Mesodermal cell (in vitro differentiated cells): Measurements from ENCODE around the gene KRTAP5-9. TPM values are rescaled to one million over a fixed set of nuclear protein-coding genes. Genes with fewer than 3 reads are reported as not detected.

Experiments used
- H3K27ac ChIP-seq: 2 replicates; pipeline ENCODE4 v1.7.0; 2013; ENCODE audit warnings: mild to moderate bottlenecking, low read depth, low read length, moderate library complexity; ENCODE audit not compliant: severe bottlenecking
- H3K36me3 ChIP-seq: 2 replicates; pipeline ENCODE4 v1.7.1; 2013; ENCODE audit warnings: mild to moderate bottlenecking, low read length, moderate library complexity; ENCODE audit not compliant: control insufficient read depth, insufficient read depth
- H3K4me1 ChIP-seq: one replicate; pipeline ENCODE4 v1.7.1; 2013; ENCODE audit warnings: mild to moderate bottlenecking, low read length; ENCODE audit not compliant: insufficient read depth, control insufficient read depth, poor library complexity, severe bottlenecking
- H3K4me3 ChIP-seq: 2 replicates; pipeline ENCODE4 v1.7.0; 2013; ENCODE audit warnings: low read length, control low read depth, mild to moderate bottlenecking; ENCODE audit not compliant: insufficient read depth, poor library complexity, severe bottlenecking; ENCODE audit errors: extremely low read depth
- H3K9me3 ChIP-seq: 2 replicates; pipeline ENCODE4 v1.7.1; 2013; ENCODE audit warnings: mild to moderate bottlenecking, low read length, moderate library complexity; ENCODE audit not compliant: control insufficient read depth
- WGBS, 2 experiments: methylation state at CpG; one replicate each; pipeline ENCODE4 v1.1.5; 2013; ENCODE audit warnings: missing lambda C conversion rate in 2 of 2; ENCODE audit not compliant: insufficient coverage in 2 of 2; 5-methylcytosine and 5-hydroxymethylcytosine counted together
- polyA plus RNA-seq, 2 experiments: library from polyadenylated mRNA; stranded (reverse); fragments of 50-300 nt; gene quantifications; one replicate each; pipeline ENCODE4 v1.2.3, GENCODE V29; 2013

Gene KRTAP5-9
- polyA plus RNA-seq (2013, experiment 1 of 2), result not detected
- polyA plus RNA-seq (2013, experiment 2 of 2), result not detected

DNA sequence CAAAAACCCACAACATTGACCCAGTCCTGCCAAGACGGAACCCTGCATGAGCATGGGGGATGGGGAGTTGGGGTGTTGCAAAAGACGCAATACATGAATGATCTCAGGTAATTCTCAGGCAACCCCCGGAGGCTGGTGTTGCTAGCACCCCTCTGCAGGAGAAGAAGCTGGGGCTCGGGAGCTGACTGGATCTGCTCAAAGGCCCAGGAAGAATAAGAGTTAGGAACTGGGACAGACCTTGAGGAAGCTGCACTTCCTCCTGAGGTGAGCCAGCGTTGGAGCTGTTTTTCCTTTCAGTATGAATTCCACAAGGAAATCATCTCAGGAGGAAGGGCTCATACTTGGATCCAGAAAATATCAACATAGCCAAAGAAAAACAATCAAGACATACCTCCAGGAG is at the start of gene KRTAP5-9:
TSS of gene KRTAP5-9 (plus strand) at position 301 of the 400 bp plus-strand sequence. CDS start 238 bp downstream, outside the sequence.
- Histone ChIP-seq H3K4me1 (no peaks in the 10 kb centered on the region), H3K9me3 (peaks cover 4% of the 10 kb centered on the region), H3K36me3 (no peaks in the 10 kb centered on the region), H3K27ac (no peak within 1 kb of the TSS), H3K4me3 (no peak within 1 kb of the TSS)
- 89 to 96% methylated on average over 3 to 4 of the region's 5 CpGs for WGBS, 2 experiments

- Histone ChIP-seq H3K27ac (no peak overlapping the region), H3K9me3 (no peaks in the 10 kb centered on the region), H3K4me1 (peaks cover 1% of the 10 kb centered on the region), H3K4me3 (no peak overlapping the region), H3K36me3 (peaks cover 61% of the 10 kb centered on the region)
- WGBS, 2 experiments, result 96 to 97% methylated on average over 11 to 12 of the region's 13 CpGs
These were observed 49.1 kb upstream of the KRTAP5-9 start for GRCh38 chr11:71499125-71499524.

- no peak overlapping the region for H3K4me3 ChIP-seq
- H3K9me3 ChIP-seq, result no peaks in the 10 kb centered on the region
- H3K27ac ChIP-seq, result no peak overlapping the region
- WGBS, 2 experiments, result 89 to 92% methylated on average over 5 of the region's 6 CpGs
- peaks cover 64% of the 10 kb centered on the region for H3K36me3 ChIP-seq
- H3K4me1 ChIP-seq, result peaks cover 5% of the 10 kb centered on the region
These were observed 48.7 kb upstream of the KRTAP5-9 start for GRCh38 chr11:71499546-71499945.

DNA sequence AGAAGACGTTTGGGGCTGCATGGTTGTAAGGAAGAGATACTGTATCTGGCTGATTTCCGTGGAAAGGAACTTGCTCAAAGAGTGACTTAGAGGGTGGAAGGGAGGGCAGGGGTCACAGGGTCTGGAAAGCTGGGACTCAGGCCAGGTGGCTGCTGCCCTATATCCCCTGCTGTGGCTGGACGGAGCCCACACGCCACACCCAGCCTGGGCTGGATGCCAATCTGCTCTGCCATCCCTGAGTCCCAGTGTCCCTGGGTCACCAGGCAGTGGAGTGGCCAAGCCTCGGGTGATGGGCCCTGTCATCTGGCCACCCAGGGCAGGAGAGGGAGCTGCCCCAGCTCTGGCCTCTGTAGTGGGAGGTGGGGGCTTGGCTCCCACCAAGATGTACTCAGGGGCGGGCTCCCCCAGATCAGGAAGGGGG is 47.6 kb upstream of the KRTAP5-9 start:
- H3K4me3 ChIP-seq, result no peak overlapping the region
- 85 to 96% methylated on average over 5 to 6 of the region's 6 CpGs for WGBS, 2 experiments

GRCh38 chr11:71501071-71501985 is 46.9 kb upstream of the KRTAP5-9 start:
- Histone ChIP-seq H3K4me1 (peaks cover 5% of the 10 kb centered on the region), H3K27ac (no peak overlapping the region), H3K9me3 (no peaks in the 10 kb centered on the region), H3K36me3 (peaks cover 49% of the 10 kb centered on the region), H3K4me3 (no peak overlapping the region)
- WGBS, 2 experiments, result 97% methylated on average over 28 of the region's 30 CpGs

More for the DNA sequence above, 47.6 kb upstream of the KRTAP5-9 start:
- Histone ChIP-seq H3K36me3 (peaks cover 54% of the 10 kb centered on the region), H3K4me1 (peaks cover 5% of the 10 kb centered on the region), H3K27ac (no peak overlapping the region), H3K9me3 (no peaks in the 10 kb centered on the region)

DNA sequence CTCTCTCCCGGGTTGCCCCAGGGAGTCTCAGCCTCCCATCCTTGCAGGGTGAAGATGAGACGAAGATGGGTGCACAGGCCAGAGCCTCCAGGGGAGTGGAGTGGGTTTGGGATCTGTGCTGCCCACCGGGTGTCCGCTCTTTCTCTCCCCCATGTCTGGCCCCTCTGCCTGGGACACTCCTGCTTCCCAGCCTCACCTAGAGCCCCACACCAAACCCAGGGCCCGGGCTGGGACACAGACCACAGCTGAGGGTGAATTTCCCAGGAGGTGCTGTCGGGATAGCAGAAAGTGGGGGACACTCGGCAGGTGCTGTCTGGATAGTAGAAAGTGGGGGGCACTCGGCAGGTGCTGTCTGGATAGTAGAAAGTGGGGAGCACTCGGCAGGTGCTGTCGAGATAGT is 46.2 kb upstream of the KRTAP5-9 start:
- WGBS, 2 experiments, result 93 to 98% methylated on average over 5 of the region's 10 CpGs
- Histone ChIP-seq H3K4me3 (no peak overlapping the region), H3K36me3 (peaks cover 44% of the 10 kb centered on the region)

GRCh38 chr11:71502871-71503435 is 45.3 kb upstream of the KRTAP5-9 start:
- no peaks in the 10 kb centered on the region for H3K9me3 ChIP-seq
- no peak overlapping the region for H3K27ac ChIP-seq
- 89 to 91% methylated on average over 14 of the region's 15 CpGs for WGBS, 2 experiments
- H3K4me1 ChIP-seq, result peaks cover 5% of the 10 kb centered on the region
- no peak overlapping the region for H3K4me3 ChIP-seq
- peaks cover 37% of the 10 kb centered on the region for H3K36me3 ChIP-seq

More for the DNA sequence above, 46.2 kb upstream of the KRTAP5-9 start:
- Histone ChIP-seq H3K4me1 (peaks cover 5% of the 10 kb centered on the region), H3K9me3 (no peaks in the 10 kb centered on the region), H3K27ac (no peak overlapping the region)

DNA sequence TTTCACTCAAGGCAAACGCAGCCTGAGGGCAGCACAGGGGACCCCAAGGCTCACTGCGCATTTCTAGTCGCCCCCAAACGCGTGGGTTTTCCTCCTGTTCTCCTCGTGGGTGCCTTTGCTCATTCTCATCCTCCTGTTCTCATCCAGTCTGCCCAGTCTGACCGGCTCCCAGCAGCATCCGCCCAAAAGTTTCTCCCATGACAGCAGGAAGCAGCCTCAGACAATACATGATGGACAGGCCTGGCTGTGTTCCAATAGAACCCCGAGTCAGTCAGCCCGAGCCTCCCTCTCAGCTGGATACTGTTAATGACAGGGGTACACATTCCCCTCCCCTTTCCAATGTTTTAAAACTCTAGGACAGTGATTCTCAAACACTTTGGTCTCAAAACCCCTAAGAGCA is 43.7 kb upstream of the KRTAP5-9 start:
- WGBS, 2 experiments, result 54 to 61% methylated on average over 10 of the region's 10 CpGs
- peaks cover 10% of the 10 kb centered on the region for H3K9me3 ChIP-seq
- no peak overlapping the region for H3K4me3 ChIP-seq
- H3K4me1 ChIP-seq, result peaks cover 5% of the 10 kb centered on the region
- peaks cover 21% of the 10 kb centered on the region for H3K36me3 ChIP-seq
- H3K27ac ChIP-seq, result no peak overlapping the region

DNA sequence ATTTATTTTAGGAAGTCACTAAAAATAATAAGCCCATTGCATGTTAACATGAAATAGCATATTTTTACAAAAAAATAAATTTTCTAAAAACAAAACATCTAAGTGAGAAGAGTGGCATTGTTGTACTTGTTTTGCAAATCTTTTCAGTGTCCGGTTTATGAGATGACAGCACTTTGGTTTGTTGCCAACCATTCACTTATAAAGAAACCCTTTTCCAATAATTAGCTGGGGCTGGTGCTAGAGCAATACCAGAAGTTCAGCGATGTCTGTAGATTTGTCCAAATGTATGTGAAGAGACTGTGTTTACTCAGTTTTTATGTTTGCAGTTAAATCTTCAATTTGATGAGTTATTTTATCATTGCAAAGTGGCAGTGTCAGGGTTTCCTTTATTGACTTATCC is 43.2 kb upstream of the KRTAP5-9 start:
- peaks cover 5% of the 10 kb centered on the region for H3K4me1 ChIP-seq
- peaks cover 15% of the 10 kb centered on the region for H3K9me3 ChIP-seq
- WGBS, 2 experiments, result 83% methylated on average over 1 of the region's 2 CpGs
- no peak overlapping the region for H3K27ac ChIP-seq
- peaks cover 17% of the 10 kb centered on the region for H3K36me3 ChIP-seq
- H3K4me3 ChIP-seq, result no peak overlapping the region

- 32 to 66% methylated on average over 6 to 8 of the region's 9 CpGs for whole genome bisulfite sequencing, 2 experiments
- H3K9me3 ChIP-seq, result peaks cover 22% of the 10 kb centered on the region
- H3K27ac ChIP-seq, result no peak overlapping the region
- H3K36me3 ChIP-seq, result peaks cover 9% of the 10 kb centered on the region
- peaks cover 5% of the 10 kb centered on the region for H3K4me1 ChIP-seq
- H3K4me3 ChIP-seq, result no peak overlapping the region
These were observed 42.4 kb upstream of the KRTAP5-9 start for GRCh38 chr11:71505781-71506180.
